Muscle of back (tissue), 11 donors: ENCODE data around the gene CFTR. TPM values are rescaled to one million over a fixed set of nuclear protein-coding genes. Genes with fewer than 3 reads are reported as not detected.

ENCODE experiments used
- DNase-seq, 3 donors: peaks; one replicate each; pipeline versions ENCODE4 v3.0.0 to v3.0.0-alpha.2; 2013
- polyA plus RNA-seq, 10 donors: library from polyadenylated mRNA; unstranded; fragments of 120-200 nt; gene quantifications; one replicate each; pipeline ENCODE4 v1.2.1, GENCODE V29; 2013; ENCODE audit not compliant: insufficient read length in 10 of 10

Gene CFTR
- polyA plus RNA-seq, 10 donors = 0.17 to 1.3 (median 0.43) TPM

DNA sequence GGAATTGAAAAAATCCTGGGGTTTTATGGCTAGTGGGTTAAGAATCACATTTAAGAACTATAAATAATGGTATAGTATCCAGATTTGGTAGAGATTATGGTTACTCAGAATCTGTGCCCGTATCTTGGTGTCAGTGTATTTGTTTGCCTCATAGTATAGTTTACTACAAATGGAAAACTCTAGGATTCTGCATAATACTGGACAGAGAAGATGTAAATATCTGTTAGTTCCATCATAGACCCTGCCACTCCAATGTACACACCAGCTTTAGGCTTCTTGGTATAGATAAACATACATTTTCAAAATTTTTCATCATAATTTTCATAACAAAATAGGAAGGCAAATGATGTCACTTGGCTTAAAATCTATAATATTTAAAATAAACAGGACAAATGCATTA, 108.1 kb downstream of the CFTR start:
- DNase-seq = no peak

DNA sequence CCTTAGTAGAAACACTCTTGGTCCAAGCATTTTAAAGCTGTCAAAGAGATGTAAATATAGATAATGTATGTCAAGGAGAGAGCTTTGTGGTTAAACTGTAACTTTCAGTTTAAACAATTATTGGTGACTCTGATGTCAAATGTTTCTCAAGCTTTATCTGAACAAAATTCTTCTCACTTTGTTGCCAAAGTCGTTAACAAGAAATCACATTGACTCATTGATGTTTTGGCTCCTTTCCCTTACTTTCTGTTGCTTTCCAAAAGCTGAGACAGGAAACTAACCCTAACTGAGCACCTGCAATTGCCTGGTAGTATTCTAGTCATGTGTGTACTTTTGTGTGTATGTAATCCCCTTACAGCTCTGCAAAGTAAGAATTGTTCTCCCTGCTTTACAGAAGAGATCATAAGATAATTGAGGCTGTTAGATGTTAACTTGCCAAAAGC, 108.5 kb downstream of the CFTR start:
- no peak for DNase-seq

DNA sequence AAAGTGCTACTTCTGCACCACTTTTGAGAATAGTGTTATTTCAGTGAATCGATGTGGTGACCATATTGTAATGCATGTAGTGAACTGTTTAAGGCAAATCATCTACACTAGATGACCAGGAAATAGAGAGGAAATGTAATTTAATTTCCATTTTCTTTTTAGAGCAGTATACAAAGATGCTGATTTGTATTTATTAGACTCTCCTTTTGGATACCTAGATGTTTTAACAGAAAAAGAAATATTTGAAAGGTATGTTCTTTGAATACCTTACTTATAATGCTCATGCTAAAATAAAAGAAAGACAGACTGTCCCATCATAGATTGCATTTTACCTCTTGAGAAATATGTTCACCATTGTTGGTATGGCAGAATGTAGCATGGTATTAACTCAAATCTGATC, 110.4 kb downstream of the CFTR start:
- no peak for DNase-seq

DNA sequence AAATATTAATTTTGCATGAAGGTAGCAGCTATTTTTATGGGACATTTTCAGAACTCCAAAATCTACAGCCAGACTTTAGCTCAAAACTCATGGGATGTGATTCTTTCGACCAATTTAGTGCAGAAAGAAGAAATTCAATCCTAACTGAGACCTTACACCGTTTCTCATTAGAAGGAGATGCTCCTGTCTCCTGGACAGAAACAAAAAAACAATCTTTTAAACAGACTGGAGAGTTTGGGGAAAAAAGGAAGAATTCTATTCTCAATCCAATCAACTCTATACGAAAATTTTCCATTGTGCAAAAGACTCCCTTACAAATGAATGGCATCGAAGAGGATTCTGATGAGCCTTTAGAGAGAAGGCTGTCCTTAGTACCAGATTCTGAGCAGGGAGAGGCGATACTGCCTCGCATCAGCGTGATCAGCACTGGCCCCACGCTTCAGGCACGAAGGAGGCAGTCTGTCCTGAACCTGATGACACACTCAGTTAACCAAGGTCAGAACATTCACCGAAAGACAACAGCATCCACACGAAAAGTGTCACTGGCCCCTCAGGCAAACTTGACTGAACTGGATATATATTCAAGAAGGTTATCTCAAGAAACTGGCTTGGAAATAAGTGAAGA, 112.3 kb downstream of the CFTR start:
- no peak for DNase-seq

DNA sequence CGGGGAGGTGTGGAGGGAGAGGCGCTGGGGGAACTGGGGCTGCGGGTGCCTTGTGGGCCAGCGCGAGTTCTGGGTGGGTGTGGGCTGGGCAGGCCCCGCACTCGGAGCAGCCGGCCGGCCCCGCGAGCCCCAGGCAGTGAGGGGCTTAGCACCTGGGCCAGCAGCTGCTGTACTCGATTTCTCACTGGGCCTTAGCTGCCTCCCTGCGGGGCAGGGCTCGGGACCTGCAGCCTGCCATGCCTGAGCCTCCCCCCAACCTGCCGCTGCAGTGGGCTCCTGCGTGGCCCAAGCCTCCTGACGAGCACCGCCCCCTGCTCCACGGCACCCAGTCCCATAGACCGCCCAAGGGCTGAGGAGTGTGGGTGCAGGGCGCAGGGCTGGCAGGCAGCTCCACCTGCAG, 116.3 kb downstream of the CFTR start:
- no peak for DNase-seq

DNA sequence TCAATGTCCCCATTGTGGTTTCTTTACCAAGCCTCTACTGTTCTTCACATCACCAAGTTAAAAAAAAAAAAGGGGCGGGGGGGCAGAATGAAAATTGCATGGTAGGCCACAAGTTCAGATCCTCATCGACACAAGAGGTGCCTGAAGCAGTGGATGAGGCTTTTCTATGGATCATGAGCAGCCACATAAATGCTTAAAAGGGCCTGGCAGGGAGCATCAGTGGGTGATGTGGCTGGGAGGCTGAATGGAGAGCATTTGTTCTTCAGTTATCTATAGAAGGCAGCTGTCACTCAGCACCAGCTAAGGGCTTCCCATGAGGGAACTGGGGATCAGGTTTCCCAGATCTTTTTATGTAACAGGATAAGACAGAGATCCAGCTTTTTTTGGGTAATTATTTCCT, 117.9 kb downstream of the CFTR start:
- DNase-seq = peak in 1 of 3 donors; percentile 8

DNA sequence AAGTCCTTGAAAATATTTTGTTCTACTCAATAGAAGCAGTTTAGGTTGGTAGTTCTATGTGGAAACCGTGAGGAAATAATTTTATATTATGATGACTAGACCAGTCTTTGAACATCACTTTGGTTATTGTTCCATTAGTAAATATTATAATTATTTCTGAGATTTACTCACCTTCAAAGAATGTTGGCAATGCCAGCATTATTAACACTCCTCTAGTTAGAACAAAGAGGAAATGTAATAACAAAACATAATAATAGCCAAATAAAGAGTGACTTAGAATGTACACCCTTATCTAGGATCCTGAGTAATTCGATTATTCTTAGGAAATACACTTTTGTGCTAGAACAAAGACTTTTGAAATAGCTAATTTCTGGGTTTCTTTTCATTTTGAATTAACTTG, 121.1 kb downstream of the CFTR start:
- DNase-seq = no peak

DNA sequence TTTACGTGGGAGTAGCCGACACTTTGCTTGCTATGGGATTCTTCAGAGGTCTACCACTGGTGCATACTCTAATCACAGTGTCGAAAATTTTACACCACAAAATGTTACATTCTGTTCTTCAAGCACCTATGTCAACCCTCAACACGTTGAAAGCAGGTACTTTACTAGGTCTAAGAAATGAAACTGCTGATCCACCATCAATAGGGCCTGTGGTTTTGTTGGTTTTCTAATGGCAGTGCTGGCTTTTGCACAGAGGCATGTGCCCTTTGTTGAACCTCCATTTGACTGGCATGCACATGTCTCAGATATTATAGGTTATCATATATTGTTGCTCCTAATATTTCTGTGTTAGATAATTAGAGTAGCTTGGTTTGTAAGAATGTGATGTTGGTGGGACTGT, 123.8 kb downstream of the CFTR start:
- DNase-seq = no peak

DNA sequence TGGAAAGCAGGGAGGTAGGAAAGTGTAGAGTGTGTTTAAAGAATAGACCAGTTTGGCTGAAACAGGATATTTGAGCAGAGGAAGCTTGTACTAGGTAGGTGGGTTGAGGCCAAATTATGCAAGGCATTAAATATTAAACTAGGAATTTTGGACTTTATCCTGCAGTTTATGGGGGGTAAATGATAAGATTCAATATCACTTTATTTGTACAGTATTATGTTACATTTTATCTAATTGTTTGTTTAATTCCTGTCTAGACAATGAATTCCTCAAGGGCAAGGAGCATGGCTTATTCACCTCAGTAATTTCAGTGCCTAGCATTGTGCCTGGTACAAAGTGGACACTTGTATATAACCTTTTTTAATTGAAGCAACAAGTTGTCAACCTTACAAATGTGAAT, 125.9 kb downstream of the CFTR start:
- DNase-seq = no peak

DNA sequence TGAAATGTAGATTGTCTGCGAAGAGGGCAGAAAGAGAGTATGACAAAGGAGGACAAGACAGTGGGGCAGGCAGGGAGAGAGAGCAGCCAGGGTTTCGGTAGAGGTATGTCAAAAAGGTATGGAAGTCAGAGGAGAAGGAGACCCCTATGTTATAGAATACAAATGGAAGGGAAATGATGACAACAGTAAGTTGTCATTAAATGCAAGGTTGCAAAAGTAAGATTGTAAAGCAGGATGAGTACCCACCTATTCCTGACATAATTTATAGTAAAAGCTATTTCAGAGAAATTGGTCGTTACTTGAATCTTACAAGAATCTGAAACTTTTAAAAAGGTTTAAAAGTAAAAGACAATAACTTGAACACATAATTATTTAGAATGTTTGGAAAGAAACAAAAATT, 126.3 kb downstream of the CFTR start:
- no peak for DNase-seq

DNA sequence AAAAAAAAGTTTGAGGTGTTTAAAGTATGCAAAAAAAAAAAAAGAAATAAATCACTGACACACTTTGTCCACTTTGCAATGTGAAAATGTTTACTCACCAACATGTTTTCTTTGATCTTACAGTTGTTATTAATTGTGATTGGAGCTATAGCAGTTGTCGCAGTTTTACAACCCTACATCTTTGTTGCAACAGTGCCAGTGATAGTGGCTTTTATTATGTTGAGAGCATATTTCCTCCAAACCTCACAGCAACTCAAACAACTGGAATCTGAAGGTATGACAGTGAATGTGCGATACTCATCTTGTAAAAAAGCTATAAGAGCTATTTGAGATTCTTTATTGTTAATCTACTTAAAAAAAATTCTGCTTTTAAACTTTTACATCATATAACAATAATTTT, 130.6 kb downstream of the CFTR start:
- no peak for DNase-seq

DNA sequence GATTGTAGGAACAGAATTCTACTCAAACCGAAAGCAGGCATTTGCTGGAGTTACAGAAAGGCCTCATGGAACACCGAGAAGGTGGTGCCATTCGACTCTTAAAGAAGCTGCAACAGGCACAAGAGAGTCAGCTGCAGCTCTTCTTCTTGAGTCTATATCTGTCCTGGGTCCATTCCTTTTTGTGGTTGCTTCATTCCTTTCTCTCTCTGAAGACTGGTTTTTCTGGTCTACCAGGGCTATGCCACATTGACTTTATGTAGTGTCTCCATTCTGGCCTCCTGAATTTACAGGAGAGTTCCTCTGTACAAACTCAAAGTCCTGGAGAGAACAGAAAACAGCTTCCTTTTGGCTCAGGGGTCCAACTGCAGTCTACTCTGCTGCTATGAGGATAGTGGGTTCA, 132.8 kb downstream of the CFTR start:
- DNase-seq = no peak

DNA sequence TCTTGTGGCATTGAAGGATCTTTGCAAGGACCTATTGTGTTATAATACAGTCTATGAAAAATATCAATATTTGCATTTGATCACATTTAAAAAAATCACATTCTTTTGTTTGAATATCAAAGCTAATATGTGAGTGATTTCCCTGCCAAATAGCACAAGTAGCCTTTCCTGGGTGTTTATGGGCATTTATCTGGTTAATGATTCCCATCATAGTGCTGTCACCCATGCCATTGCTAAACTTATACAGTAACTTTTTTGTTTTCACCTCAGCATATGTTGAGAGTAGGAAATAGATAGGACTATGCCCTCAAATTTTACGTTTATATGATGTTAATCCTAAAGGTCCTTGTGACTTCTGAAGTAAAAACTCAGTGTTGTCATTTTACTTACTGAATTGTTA, 136.9 kb downstream of the CFTR start:
- no peak for DNase-seq

DNA sequence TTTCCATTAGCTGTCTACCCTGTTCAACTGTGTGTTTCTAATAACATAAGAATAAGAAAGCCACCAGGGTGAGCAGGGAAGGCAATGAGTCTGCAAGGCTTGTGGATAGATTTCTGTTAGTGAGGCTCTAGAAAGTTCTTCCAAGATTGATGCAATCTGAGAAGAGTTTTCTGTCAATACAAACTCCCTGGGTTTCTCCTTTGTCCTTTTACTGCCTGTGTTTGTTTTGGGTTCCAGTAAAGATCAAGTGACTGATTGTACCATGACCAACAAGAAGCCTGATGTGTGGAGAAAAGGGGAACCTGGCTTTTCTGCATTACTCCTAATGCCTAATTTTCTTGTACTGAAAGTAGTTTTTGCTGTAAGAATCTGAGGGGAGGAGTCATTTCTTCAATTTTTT, 139.9 kb downstream of the CFTR start:
- no peak for DNase-seq

DNA sequence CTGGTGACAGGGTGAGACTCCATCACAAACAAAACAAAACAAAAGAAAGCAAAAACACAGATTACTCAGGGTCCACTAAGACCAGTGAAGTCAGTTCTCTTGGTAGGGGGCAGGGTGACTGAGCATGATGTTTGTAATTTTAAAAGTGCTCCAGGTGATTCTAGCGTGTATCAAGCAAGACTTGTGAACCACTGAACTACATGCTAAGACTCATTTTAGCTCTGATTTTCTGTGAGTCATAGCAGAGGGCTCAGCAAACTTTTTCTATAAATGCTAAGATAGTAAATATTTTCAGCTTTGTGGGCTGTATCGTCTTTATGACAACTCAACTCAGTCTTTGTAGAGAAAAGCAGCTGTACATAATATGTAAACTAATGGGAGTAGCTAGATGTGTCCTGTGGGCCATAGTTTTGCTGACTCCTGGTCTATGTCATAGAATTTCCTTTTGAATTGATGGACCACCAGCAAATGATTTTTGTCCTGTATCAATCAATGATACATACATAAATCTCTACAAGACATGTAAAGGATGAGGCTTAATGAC, 141.3 kb downstream of the CFTR start:
- DNase-seq = no peak

DNA sequence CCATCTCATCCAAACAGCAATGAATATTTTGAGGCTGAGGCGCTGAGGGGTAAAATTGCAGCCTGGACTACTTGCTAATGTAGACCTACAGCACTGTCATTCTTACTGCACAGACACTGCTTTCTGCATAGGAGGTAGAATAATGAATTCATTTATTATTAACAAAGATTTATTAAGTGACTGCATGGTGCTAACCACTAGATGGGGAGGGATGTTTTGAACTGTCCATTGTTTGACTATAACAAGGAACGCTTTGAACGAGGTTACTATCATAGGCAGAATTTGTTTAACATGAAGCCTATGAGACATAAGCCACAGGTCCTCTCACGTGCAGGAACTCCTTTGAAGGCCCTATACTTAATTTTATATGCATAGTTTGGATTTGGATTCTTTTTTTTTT, 143.8 kb downstream of the CFTR start:
- no peak for DNase-seq

DNA sequence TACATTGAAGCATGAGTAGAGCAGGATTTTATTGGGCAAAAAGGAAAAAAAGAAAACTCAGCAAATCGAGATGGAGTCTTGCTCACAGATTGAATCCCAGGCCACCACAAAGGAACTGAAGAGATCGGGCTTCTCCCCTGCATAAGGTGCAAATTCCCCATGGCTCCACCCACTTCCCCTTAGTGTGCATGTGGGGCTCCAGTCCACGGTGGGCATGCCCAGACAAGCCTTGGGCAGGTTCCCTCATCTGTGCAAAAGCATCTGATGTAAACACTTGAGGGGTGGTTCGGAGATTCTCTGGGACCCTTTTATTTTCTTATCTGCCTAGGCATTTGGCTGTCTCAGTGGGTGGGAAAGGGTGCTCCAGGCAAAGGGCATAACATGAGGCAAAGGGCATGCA, 150.7 kb downstream of the CFTR start:
- DNase-seq = no peak

DNA sequence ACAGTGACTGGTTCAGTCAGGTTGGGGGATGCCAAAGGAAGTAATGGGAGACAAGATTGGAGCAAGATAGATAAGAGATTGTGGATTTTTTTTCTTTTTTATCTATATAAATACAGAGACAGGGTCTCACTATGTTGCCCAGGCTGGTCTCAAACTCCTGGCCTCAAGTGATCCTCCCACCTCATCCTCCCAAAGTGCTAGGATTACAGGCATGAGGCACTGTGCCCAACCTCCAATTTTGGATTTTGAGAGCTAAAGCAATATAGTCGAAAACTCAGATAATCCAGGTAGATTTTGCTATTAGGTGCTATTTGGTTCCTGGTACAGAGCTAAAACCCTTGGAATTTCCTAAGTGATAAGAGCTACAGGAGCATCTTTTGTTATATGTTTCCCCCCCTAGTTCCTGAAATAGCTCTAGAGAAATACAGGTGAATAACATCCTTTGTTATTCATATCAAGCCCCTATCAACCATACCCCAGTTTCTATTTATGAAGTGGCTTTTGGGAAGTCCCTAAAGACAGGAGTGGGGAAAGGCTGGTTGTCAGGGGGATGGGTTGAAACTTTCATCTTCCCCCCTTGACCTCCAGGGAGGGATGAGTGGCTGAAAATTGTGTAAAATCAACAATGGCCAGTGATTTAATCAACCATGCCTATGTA, 151.2 kb downstream of the CFTR start:
- DNase-seq = no peak

DNA sequence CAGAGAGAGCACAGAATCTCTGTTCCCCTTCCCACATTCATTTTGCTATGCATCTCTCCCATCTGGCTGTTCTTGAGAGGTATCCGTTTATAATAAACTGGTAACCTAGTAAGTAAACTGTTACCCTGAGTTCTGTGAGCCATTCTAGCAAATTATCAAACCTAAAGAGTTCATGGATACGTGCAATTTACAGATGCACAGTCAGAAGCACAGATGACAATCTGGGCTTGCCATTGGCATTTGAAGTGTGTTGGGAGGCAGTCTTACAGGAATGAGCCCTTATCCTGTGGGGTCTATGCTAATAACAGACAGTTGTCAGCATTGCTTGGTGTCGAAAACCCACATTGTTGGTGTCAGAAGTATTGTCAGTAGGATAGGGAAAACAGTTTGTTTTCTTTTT, 151.8 kb downstream of the CFTR start:
- DNase-seq = no peak

DNA sequence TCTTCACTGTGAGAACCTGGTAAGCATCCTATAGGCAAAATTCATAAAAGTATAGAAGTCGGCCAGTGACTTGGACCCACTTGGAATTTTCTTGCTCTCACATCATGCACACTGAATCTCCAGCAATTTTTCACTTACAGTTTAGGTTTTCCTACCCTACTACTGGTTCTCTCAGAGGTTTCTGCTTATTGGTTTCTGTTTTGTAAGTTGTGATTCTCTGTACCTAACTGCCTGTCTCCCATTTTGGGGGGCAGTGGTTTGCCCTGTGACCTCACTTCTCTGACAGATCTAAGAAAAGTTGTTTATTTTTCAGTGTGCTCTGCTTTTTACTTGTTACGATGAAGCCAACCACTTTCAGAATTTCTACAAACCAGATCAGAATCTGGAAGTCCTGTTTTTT, 158.1 kb downstream of the CFTR start:
- no peak for DNase-seq

DNA sequence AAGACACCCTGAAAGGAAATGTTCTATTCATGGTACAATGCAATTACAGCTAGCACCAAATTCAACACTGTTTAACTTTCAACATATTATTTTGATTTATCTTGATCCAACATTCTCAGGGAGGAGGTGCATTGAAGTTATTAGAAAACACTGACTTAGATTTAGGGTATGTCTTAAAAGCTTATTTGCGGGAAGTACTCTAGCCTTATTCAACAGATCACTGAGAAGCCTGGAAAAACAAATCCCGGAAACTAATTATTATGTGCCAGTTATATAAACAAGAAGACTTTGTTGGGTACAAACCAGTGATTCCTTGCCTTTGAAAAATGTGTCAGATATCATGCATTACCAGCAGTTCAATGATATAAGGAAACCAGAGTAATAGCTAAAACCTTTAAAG, 160.1 kb downstream of the CFTR start:
- DNase-seq = no peak

DNA sequence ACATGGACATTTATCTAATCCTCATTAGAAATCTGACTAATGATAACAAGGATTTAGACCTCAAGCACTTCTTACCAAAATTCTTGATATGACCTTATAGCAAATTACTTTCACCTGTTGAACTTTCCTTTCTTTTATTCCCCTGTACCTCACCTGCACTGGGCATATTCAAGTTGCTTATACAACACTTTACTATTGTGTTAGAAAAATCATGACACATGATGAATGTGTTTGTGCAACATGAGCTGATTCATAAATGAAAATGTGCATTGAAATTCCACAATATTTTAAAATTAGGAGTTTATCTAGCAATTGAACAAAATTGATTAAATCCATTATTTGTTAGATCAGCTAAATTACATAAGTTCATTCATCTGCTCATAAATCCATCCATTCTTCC, 160.6 kb downstream of the CFTR start:
- no peak for DNase-seq

DNA sequence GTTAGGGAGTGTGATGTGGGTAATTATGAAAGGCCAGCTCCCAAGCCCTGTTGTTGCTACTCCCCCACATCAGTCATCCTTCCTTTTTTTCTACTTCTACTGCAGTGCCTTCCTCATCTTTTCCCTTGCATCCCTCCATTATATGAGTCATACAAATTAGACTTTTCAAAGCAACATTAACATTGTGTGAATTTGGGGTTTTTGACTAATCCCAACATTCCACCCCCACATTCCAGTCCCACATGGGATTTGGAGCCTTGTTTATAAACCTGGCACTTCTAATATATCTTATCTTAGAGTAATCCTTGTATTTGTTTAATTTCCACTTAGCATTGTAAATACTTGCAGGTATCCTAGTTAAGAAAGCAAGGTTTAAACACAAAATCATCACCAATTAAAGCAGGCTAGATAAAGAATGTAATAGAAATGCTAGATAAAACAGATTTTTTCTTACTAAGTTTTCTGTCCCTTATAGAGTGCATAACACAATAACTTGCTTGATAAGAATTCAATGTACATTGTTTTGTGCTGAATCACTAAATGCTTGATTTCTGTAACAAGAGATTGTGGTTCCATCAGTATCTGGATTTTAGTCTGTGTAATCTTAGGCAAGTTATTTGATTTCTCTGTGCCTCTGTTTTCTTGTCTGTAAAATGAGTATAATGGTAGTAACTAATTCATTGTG, 165.8 kb downstream of the CFTR start:
- DNase-seq = peak in 1 of 3 donors; percentile 26
